GM21786 (cell line): Measurements from ENCODE around the gene CHST10.
"Not testable (repeated sequence)": the region's sequence is repeated elsewhere in the genome, so short reads cannot be mapped to it uniquely, and the experiment has no call there.

ENCODE experiments used
- ATAC-seq: cut with Tn5 transposase; IDR thresholded peaks from one replicate; pipeline ENCODE4 v1.9.1; 2021; ENCODE audit not compliant: unreplicated experiment

CHST10 gene

DNA sequence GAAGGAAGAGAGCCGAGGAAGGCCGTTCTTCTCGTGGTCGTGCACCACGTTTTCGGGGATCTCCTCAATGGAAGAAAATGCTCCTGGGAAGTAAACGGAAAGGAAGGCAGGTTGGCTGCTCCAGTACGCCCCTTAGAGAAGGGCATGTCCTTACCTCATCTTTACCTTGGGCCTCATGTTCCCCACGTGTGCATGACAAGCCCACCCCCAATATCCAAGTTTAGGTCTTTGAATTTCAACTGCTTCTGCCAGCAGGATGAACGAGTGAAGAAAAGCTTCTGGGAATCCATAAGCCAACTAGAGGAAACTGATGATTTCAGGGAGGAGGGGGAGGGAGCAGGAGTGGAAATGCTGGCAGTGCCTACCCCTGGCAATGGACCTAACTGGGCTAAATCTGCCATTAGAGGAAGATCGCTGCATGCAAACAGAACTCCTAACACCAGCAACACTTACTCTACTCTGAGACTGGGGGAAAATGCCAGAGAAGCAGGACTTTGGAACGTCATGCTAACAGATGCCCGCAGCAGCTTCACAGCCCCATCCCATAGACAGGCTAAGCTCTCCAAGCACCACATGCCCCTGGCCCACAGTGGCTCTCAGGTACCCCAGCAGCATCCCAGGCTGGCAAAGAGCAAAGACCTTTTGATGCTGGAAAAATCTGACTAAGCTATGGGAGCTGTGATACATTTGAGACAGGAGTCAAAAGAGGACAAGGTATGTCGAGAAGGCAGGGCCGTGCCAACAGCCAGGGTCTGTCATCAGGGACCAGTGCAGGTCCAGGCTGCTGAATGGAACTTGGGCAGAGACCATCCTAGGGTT is 21.7 kb downstream of the CHST10 start:
- ATAC-seq = no peak

DNA sequence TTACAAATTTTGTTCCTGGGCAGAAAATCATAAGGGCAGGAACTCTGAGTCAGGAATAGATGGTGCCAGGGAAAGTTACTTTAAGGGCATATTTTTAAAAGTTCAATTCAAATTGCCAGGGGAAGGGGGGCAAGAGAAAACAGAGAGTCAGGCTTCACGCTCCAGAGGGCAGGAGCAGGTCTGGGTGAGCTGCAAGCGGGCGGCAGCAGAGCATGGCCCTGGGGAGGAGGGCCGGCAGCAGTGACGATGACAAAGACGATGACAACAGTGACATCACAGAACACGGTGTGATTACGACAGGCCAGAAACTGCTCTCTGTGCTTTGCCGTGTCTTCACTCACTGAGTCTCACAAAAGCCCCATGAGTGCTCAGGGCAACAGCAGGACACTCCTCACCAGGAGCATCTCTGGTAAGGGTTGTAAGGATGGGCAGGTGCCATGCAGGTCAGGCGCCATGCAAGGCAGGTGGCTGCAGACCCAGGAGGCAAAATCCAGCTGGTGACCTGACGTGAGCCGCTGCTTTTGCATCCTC is 23.3 kb downstream of the CHST10 start:
- peak; percentile 48 for ATAC-seq

DNA sequence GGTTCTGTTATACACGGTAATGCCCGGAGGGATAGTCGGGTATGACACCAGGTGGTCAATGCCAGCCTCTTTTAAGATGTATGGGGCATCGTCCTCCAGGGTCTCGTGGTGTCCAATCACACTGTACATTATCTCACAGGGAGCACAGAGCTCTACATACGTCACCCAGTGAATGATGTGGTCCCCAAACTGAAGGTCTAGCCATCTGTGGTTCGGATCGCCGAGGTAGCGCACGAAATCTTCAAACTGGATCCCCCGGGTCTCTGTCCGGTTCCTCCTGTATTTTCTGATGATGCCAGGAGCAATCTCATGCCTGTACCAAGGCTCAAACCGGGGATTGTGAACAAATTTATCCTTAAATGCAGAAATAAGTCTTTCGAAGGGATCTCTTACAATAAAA is 24.1 kb downstream of the CHST10 start:
- no peak for ATAC-seq

DNA sequence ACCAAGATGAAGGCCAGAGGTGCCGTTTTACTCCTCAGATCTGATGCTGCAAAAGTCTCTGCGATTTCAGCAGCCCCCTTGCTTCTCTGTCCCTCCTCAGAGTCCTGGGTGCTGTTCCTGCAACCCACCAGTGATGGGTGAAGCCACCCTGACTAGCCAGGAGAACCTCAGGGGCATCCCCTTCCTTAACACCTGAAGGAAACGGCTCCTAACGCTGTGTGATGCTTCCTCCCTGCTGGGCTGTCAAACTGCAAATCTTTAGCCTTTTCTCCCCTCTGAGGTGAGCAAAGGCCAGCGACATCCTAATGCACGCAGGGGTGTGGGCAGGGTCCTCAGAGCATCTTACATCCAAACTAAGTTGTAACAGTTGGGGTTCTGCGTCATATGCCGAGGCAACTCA is 24.8 kb downstream of the CHST10 start:
- ATAC-seq = no peak

DNA sequence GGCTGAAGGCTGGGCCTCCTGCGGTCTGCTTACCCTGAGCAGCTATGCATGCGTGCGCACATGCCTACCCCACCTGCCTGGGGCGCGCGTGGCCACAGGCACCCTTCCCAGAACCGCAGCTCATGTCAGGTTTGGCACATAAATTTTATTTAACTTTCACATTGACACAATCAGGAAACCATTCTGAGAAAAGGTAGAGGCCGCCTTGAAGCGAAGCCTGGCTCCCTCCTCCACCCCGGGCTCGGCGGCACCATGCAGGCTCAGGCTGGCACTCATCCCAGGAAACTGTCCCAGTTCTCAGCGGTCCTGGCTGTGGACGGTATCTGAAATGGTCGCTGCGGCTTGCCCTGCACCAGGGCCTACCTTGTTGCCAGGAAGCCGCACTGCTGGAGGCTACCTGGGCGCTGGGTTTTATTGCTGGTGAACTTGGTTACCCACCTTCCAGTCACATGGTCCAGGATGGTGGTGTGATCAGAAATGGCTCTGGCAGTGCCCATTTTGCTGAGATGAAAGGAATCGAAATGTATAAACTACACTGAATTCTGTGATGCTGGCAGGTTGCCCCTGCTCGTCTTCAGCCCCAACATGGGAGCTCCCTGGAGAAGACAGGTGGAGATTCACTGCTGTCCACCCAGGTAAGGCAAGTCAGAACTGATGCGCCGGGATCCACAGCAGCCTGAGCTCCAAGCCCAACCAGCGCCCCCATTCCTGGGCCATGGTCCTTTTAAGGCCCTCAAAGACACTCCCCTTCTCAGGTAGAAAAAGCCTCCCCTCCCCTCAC is 25.5 kb downstream of the CHST10 start:
- no peak for ATAC-seq

DNA sequence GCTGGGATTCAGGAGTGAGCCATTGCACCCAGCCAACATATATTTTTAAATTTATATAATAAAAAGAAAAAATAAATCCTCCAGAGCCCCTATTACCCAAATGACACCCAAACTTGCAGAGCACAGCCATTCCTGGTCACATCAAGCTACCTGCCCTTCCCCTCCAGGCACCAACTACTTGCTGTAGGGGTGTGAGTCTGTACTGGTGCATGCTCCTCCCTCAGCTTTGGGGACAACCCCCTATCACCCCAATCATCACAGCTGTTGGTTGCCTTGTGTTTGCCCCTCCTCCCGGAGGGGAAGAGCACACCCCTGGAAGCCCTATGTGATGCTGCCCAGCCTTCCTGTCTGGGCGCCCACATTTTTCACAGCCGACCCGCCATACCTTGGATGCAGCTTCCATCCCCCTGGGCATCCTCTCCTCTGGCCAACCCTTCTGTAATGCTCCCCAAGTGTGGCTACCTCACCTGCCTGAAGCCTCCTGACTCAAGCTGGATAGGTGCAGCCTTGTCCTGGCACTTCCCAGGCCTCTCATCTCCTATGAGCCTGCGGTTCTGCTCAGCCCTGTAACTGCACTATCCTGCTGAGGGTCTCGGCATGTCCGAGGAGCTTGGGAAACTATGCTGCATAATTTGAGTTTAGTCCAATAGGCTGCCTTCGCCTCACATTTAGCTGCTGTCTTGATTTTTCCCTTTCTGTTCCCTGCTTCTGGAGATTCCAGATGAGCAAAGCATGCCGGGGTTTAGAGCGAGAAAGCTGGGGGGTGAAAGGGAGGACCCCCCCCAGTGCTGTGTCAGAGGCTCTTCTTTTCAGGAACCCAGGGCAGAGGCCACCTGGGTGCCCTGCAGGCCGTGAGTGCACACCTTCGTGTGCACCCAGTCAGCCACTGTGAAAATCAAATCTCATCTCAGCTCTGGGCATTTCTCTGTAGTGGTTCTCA is 27.2 kb downstream of the CHST10 start:
- ATAC-seq = no peak

DNA sequence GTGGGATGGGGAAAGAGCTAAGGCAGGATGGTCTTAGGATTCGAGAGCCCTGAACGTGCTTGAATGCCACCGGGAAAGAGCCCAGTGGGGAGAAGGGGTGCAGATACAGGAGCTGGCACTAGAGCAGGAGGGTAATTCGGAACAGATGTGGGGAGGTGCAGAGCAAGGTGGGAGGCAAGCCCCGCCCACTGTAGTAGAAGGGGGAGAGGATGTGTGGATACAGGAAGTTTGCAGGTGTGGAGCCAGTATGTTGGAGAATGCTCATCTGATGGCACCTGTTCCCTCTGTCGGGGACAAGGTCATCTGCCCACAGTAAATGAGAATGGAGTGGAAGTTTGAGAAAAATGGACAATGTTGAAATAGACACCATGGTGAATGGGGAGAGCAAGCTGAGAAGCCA is 28.8 kb downstream of the CHST10 start:
- no peak for ATAC-seq

DNA sequence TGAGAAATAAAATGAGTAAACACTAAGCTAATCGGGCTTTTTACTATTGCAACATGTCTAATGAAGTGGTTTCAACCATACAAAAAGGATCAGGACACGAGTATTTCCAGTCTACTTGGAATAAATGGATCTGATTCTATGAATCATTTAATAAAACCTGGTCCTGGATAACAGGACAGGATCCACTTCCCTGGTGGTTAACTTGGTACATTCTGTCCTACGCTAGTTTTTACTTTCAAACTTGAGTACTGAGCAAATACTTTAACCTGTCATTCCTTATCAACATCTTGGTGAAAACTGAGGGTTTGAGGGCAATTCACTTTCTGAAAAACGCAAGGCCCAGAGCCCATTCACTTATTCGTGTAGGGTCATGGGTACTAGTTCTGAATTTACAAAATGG is 33.5 kb downstream of the CHST10 start:
- no peak for ATAC-seq

DNA sequence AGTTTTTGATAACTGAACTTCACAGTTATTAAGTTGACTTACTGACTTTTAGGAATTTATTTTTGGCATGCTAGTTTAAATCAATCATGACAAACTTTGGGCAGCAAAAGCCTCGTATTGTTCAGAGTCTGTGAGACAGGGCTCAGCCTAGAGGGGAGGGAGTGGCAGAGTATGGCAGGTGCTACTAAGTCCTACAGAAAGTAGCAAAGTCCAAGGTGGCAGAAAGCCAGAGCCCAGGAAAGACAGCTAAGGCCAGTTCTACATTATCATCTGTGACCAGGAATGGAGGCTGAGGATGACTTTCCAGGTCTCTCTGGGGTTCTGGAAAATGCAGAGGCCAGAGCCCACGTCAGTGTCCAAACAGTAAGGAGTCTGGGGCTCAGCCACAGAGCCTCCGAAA is 34.2 kb downstream of the CHST10 start:
- ATAC-seq = no peak

DNA sequence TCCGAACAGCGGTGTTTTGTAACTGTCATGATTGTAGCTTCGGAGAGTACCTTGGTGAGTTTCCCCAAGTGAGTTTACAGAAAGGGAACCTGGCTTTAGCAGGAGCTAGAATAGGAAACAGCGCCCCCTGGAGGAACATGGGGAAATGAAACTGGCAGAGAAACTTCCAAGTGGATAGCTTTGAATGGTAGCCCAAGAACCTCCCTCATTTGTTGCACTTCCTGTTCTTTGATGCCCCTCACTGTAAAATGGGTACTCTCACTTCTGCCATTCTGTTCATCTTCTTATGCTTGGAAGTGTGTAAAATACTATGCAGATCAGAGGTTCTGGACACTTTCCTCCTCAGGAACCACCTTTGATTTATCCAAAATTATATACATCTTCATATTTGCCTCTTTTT is 36.2 kb downstream of the CHST10 start:
- ATAC-seq = peak; percentile 78

DNA sequence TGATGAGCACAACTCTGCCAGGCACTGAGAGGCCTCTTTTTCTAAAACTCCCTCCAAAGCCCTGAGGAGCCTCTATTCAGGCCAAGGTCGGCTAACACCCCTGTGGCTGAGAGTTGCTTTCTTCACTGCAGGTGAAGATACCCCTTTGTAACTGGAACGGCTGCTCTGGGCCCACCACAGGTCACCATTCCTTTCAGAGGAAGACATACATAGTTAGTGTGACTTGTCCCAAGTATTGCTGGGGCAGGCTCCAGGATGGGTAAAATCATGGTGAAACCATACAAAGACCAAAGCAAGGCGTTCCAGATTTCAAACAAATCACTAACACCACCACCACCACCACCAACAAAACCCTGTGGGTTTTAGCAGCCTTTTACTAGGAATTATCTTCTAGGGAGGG is 36.8 kb downstream of the CHST10 start:
- ATAC-seq = no peak

DNA sequence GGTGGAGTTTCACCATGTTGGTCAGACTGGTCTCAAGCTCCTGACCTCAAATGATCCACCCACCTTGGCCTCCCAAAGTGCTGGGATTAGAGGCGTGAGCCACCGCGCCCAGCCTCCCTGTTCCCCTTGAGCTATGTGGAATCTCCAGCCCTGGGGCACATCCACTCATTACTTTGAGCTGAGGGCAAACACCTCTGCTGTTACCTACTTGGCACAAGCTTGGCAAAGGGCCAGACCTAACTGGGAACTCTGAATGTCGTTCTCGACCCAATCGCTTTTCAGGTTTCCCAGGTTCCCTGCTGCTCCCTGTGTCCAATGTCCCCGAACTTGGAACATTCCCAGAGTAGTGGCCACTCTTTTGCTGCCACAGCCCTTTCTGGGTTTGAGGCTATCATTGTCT is 40.6 kb downstream of the CHST10 start:
- ATAC-seq = no peak

DNA sequence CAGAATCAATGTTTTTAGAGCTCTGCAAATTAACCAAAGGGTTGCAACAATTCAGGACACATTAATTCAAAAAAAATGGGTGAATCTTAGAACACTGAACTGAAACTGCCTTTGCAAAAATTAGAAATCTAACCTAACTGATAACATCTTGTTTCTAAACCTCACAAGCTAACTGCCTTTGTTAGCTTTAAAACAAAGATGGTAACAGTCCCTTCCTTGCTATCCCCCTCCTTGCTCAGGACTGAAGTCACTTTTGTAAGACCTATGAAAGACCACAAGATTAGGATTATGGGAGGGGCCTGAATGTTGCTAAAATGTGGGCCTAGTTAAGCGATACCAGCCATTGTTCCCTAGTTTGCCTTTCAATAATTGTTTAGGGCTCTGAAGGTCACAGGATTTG is 50.3 kb downstream of the CHST10 start:
- no peak for ATAC-seq

DNA sequence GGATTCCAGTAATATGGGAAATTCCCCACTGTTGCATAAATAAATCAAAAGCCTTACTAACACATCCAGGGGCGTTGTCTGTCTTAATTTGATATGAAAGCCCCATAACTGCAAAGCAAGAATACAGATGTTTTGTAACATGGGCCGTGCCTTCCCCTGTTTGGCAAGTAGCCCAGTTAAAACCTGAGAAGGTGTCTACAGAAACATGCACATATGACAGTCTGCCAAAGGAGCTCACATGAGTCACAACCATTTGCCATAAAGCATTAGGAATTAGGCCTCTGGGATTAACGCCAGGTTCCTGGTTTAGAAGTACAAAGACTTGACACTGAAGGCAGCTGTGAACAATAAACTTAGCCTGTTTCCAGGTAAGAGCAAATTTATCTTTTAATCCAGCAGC is 52.0 kb downstream of the CHST10 start:
- ATAC-seq = no peak

DNA sequence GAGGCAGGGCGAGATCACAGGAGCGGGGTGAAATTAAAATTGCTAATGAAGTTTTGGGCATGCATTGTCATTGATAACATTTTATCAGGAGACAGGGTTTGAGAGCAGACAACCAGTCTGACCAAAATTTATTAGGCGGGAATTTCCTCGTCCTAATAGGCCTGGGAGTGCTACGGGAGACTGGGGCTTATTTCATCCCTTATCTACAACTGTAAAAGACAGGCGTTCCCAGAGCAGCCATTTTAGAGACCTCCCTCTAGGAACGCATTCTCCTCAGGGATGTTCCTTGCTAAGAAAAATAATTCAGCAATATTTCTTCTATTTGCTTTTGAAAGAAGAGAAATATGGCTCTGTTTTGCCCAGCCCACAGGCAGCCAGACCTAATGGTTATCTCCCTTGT is 55.2 kb downstream of the CHST10 start:
- ATAC-seq = not testable (repeated sequence)

DNA sequence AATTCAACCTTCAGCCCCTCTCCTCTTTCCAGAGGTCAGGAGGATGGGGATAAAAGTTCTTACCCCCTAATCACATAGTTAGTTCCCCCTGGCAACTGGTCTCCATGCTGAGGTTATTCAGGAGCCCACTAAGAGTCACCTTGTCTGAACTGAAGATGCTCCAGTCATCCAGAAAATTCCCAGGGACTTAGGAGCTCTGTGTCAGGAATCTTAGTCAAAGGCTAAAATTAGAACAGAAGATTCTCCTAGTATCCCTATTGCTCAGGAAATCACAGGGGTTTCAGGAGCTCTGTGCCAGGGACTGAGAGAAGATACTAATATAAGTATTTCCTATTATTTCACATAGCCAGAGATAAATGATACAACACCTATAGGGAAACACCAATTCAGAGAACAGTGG is 57.9 kb downstream of the CHST10 start:
- no peak for ATAC-seq

DNA sequence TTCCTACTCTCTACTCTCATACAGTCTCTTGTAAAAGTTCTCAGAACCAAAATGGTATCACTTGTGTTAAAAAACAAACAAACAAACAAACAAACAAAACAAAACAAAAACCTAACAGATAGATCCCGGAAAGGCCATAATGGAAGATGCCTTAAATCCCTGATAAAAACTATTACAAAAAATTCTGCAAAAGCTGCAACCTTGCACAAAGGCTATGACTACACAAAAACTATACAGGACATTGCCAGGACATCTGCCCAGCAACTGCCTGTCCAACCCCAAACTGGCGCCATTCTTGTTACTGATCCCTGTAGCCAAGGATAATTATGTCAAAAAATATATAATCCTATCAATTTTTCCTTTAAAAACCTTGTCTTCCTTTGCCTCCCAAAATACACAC is 58.9 kb downstream of the CHST10 start:
- no peak for ATAC-seq

DNA sequence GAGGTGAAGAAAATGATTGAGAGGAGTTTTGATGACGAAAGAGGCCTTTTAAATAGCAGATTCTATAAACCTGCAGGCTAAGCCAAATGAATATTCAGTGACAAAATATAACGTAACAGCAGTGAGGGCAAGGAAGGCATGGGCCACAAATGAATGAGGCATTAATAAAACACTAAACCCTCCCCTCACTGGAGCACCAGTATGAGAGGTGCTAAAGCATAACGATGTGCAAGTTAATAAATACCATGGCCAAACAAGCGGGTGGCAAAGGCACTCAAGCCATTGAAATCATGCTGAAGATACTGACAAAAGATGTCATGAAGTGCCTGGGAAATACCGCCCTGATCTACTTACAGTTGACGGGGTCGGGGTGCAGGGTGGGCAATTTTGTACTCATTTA is 64.9 kb downstream of the CHST10 start:
- no peak for ATAC-seq

DNA sequence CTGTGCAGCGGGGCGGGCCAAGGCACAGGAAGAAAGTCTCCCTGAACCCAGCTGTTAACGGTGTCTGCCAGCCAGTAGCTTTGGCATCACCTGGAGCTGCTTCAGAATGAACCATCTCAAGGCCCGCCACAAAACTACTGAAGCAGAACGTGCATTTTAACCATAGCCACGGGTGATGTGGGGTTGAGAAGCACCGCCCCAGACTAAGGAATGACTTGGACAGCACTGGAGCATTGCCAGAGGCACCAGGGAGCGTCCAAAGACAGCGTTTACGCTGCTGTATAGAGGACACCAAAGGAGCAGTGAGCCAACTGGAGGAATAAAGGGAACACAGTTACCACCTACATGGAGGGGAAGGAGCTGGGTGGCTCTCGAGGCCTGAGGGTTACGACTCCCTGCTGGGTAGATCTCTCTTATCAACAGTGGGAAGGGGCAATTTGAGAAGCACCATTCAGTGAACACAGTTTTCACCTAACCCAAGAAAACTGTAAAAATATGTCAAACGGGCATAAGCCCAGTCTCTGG is 66.7 kb downstream of the CHST10 start:
- ATAC-seq = no peak

DNA sequence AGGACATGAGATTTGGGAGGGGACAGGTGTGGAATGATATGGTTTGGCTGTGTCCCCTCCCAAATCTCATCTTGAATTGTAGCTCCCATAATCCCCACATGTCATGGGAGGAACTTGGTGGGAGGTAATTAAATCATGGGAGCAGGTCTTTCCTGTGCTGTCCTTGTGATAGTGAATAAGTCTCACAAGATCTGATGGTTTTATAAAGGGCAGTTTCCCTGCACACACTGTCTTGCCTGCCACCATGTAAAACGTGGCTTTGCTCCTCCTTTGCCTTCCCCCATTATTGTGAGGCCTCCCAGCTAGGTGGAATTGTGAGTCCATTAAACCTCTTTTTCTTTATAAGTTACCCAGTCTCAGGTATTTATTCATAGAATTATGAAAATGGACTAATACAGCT is 72.3 kb downstream of the CHST10 start:
- not testable (repeated sequence) for ATAC-seq

DNA sequence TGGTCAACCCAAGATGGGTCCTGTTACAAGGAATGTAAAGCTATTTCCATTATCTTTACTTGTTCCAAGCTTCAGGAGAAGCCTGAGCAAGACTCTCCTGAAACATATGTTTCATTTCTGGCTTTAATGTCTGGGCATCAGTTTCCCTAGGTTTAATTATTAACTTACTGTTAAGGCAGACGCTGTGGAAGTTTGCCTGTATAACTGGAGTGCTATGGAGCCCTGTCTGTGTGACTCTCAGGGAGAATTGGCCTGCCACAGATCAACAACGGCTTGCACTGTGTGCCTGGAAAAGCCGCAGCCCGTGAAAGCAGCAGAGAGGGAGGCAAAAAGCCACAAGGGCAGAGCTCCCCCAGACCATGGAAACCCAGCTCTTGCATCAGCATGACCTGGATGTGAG is 73.0 kb downstream of the CHST10 start:
- no peak for ATAC-seq
